ENCODE measurements around the gene LAPTM5.
A peak's percentile ranks its signal among the peaks of the same experiment; 100 is the strongest.

Gene LAPTM5

DNA sequence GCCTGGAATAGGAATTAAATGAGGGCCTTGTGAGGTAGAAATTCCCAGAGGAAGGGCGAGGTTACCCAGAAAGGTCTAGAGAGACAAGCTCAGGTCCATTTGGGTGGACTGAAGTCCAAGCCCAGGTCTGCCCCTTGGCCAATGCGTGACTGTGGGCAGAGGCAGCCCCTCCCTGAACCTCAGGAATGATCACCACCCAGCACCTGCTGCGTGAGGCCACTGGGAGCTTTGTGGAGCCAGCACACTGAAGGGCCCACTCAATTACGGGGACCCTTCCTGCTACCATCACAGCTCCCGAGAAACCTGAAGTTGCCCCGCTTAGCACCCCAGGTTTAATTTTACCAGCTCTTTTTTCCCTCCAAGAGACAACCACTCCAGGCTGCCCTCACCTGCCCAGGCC is 27.7 kb downstream of the LAPTM5 start:
- Histone ChIP-seq H3K9ac (ENCODE audit: low read length) (no peak overlapping the region), H3K27me3 (replicated peaks; ENCODE audit: control insufficient read depth, insufficient read depth, low read length) (no peaks in the 10 kb centered on the region), H3K36me3 (ENCODE audit: control insufficient read depth, insufficient read depth, low read length, severe bottlenecking) (no peaks in the 10 kb centered on the region), H3K9me3 (ENCODE audit: control insufficient read depth, low read length) (no peaks in the 10 kb centered on the region), H3K4me1 (ENCODE audit: control insufficient read depth, insufficient read depth, low read length) (no peaks in the 10 kb centered on the region), H3K4me3 (ENCODE audit: low read length) (no peak overlapping the region)
- DNase-seq (ENCODE audit: low read depth): no peak

DNA sequence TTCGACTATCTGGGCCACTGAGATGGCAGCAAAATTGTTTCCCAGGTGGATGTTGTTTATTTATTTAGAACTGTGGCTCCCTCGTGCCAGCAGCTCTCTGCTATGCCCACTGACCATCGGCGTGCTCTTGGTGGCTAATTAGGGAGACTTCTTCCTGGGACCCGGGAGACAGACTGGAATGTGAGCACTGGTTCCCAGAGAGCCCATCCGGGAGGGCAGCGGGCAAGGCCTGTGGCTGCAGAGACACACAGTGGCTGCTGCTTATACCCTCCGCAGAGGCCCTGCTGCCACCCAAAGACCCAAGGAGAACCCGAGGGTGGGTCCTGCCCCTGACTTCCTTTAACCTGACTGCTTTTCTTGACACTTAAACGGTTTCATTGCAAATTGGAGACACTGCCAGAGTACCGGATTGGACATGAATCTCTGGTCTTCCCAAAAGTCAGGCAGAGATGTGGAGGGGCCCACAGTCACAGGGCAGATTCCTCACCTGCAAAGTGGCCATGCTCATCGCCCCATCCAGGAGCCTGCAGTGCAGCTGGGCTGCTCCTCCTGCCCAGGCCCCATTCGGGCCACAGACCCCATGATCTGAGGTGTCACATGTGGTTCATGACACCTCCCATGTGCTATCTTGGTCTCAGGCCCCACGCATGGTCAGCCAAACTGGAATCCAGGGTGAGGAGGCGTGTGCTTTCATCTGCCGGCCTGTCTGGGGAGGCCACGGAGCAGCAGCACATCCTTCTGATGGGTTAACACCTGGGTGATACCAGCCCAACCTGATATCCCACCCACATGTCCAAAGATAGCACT is 28.5 kb downstream of the LAPTM5 start:
- H3K27me3 ChIP-seq (replicated peaks; ENCODE audit: control insufficient read depth, insufficient read depth, low read length): no peaks in the 10 kb centered on the region
- no peaks in the 10 kb centered on the region for H3K36me3 ChIP-seq (ENCODE audit: control insufficient read depth, insufficient read depth, low read length, severe bottlenecking)
- H3K9me3 ChIP-seq (ENCODE audit: control insufficient read depth, low read length): no peaks in the 10 kb centered on the region
- H3K4me1 ChIP-seq (ENCODE audit: control insufficient read depth, insufficient read depth, low read length): no peaks in the 10 kb centered on the region
- DNase-seq (ENCODE audit: low read depth): no peak
- H3K4me3 ChIP-seq (ENCODE audit: low read length): no peak overlapping the region
- no peak overlapping the region for H3K9ac ChIP-seq (ENCODE audit: low read length)

DNA sequence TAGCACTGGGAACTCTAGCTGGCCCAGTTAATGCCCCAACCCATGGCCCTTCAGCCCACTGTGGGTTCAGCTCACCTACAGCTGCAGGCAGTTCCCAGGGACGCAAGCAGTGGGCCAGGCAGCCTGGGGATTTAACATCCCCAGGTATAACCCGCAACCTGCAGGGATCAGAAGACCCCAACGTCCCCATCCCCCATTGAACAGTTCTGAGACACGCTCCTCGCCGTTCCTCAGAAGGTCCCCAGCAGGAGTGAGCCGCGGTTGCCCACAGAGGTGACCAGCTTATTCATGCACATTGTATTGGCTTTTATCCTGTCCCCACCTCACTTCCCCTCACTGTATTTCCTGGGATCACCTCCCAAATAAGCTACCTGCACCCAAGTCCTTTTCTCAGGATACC is 29.2 kb downstream of the LAPTM5 start:
- Histone ChIP-seq H3K9ac (ENCODE audit: low read length) (no peak overlapping the region), H3K9me3 (ENCODE audit: control insufficient read depth, low read length) (no peaks in the 10 kb centered on the region), H3K36me3 (ENCODE audit: control insufficient read depth, insufficient read depth, low read length, severe bottlenecking) (no peaks in the 10 kb centered on the region), H3K27me3 (replicated peaks; ENCODE audit: control insufficient read depth, insufficient read depth, low read length) (no peaks in the 10 kb centered on the region), H3K4me1 (ENCODE audit: control insufficient read depth, insufficient read depth, low read length) (no peaks in the 10 kb centered on the region), H3K4me3 (ENCODE audit: low read length) (no peak overlapping the region)
- no peak for DNase-seq (ENCODE audit: low read depth)

DNA sequence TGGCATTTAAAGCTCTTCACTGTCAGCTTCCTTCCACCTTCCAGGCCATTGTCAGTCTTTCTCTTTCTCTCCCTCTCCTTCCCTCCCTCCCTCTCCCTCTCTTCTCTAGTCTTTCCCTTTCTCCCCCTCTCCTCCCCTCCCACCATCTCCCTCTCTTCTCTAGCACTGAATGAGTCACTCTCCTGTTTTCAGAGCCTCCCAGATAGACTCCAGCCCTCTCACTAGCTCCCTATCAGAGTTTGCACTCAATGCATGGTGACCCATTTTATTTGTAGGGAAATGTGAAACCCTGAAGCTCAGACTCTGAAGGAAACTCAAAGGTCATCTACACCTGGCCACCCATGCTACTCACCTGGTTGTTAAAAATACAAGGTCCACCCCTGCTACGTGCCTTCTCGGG is 29.8 kb downstream of the LAPTM5 start:
- peak; percentile 61 for DNase-seq (ENCODE audit: low read depth)
- Histone ChIP-seq H3K4me3 (ENCODE audit: low read length) (no peak overlapping the region), H3K27me3 (replicated peaks; ENCODE audit: control insufficient read depth, insufficient read depth, low read length) (no peaks in the 10 kb centered on the region), H3K9ac (ENCODE audit: low read length) (no peak overlapping the region), H3K36me3 (ENCODE audit: control insufficient read depth, insufficient read depth, low read length, severe bottlenecking) (no peaks in the 10 kb centered on the region), H3K4me1 (ENCODE audit: control insufficient read depth, insufficient read depth, low read length) (no peaks in the 10 kb centered on the region), H3K9me3 (ENCODE audit: control insufficient read depth, low read length) (no peaks in the 10 kb centered on the region)

DNA sequence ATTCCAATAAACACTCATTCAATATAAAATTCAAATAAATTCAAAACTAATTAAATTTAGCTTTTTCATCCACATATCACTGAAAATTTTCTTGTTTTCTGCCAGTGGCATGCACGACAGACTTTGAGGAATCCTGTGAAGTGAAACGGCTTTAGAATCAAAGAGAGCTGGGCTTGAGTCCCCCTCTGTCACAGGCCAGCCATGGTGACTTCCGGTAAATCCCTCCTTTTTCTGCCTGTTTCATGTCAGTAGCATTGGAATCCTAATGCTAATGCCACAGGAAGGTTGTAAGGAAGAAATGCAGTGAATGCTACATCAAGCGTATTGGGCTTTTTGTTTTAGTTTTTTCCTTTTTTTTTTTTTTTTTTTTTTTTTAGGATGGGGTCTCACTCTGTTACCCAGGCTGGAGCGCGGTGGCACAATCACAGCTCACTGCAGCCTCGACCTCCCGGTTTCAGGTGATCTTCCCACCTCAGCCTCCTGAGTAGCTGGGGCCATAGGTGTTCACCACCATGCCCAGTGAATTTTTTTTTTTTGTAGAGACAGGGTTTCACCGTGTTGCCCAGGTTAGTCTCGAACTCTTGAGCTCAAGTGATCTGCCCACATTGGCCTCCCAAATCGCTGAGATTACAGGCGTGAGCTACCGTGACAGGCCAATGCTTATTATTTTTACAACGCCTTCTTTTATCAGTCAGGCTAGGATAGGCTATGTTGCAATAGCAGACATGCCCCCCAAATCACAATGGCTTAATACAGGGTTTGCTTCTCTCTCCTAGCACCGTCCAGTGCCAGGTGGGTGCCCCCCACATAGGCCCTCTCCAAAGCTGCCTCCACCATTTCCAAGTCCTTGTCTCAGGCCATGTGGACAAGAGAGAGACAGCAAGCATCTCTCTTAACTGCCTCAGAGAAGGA is 30.5 kb downstream of the LAPTM5 start:
- Histone ChIP-seq H3K27me3 (replicated peaks; ENCODE audit: control insufficient read depth, insufficient read depth, low read length) (no peaks in the 10 kb centered on the region), H3K4me3 (ENCODE audit: low read length) (no peak overlapping the region), H3K9me3 (ENCODE audit: control insufficient read depth, low read length) (no peaks in the 10 kb centered on the region), H3K4me1 (ENCODE audit: control insufficient read depth, insufficient read depth, low read length) (no peaks in the 10 kb centered on the region), H3K9ac (ENCODE audit: low read length) (no peak overlapping the region), H3K36me3 (ENCODE audit: control insufficient read depth, insufficient read depth, low read length, severe bottlenecking) (no peaks in the 10 kb centered on the region)
- no peak for DNase-seq (ENCODE audit: low read depth)

DNA sequence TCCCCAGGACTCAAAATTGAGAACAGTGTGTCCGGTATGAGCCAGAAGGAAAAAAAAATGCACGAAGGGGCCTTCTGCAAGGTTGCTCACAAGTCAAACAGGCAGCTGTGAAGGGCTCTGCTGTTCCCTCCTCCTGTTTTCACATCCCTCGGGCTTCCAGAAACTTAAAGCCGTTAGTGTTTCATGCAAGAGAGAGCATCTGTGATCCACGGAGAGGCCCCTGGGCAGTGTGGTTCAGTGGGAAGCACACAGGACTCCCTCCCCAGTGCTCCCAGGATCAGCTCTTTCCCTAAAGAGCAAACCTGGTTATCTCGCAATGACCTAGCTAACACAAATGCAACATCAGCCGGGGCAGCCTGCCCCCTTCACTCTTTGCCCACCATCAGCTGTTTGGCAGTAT is 31.3 kb downstream of the LAPTM5 start:
- DNase-seq (ENCODE audit: low read depth): peak; percentile 39
- Histone ChIP-seq H3K4me1 (ENCODE audit: control insufficient read depth, insufficient read depth, low read length) (no peaks in the 10 kb centered on the region), H3K27me3 (replicated peaks; ENCODE audit: control insufficient read depth, insufficient read depth, low read length) (no peaks in the 10 kb centered on the region), H3K36me3 (ENCODE audit: control insufficient read depth, insufficient read depth, low read length, severe bottlenecking) (no peaks in the 10 kb centered on the region), H3K4me3 (ENCODE audit: low read length) (no peak overlapping the region), H3K9me3 (ENCODE audit: control insufficient read depth, low read length) (no peaks in the 10 kb centered on the region), H3K9ac (ENCODE audit: low read length) (no peak overlapping the region)

DNA sequence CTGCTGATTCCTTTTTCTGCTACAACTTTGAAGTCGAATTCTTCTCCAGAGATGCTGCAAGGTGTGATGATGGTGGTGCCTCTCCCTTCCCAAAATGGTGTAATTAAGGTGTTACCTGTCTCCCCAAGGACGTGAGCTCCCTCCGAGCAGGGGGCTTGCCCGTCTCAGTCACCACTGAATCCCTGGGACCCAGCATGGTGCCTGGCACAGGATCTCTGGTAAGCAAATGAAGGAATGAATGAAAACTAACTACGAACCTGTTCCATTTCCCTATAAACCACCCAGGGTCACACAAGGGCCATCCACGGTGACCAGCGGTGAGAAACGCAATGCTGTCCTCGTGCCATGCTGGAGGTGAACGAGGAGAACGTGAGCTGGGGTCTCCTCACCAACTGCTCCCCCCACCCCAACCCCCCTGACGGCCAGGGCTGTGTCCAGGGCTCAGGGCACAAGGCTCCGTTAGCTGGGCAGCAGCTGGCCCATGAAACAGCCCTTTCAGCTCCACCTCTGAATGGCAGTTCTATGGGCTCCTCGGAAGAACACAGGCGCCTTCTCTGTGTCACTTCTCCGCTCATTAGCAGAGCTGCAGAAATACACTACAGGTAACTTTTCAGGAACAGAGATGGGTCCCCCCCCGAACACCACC is 32.0 kb downstream of the LAPTM5 start:
- no peak overlapping the region for H3K9ac ChIP-seq (ENCODE audit: low read length)
- DNase-seq (ENCODE audit: low read depth): no peak
- H3K27me3 ChIP-seq (replicated peaks; ENCODE audit: control insufficient read depth, insufficient read depth, low read length): no peaks in the 10 kb centered on the region
- no peaks in the 10 kb centered on the region for H3K4me1 ChIP-seq (ENCODE audit: control insufficient read depth, insufficient read depth, low read length)
- no peak overlapping the region for H3K4me3 ChIP-seq (ENCODE audit: low read length)
- H3K9me3 ChIP-seq (ENCODE audit: control insufficient read depth, low read length): no peaks in the 10 kb centered on the region
- no peaks in the 10 kb centered on the region for H3K36me3 ChIP-seq (ENCODE audit: control insufficient read depth, insufficient read depth, low read length, severe bottlenecking)

DNA sequence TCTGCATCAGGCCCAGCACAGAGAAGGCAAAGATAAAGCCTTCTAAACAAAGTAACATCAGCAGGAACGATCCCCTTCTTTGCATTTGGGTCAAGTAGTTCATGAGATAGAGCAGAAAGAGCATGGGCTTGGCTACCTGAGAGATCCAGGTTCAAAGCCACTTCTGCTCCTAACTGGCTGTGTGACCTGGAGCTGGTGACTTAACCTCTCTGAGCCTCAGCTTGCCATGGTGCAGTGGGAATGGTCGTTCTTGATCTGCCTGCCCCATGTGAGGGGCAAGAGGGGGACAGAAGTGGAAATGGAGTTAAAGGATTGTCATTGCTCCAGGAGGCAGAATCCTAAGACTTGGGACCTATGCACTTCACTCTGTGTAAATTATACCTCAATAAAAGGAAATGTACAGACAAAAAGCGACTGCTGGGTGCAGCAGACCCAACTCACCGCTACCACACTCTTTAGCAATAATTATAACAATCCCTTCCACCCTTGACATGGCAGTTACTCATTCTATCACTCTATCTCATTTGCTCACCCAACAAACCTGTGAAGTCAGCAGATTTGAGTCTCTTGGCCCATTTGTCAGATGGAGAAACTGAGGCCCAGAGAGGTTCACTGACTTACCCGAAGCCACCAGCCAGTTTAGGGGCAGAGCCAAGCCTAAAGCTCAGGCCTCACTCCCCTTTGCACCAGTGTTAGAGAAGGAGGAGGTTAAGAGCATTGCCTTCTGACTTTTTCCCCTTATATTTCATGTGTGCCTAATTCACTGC is 32.7 kb downstream of the LAPTM5 start:
- DNase-seq (ENCODE audit: low read depth): no peak
- Histone ChIP-seq H3K9ac (ENCODE audit: low read length) (no peak overlapping the region), H3K4me3 (ENCODE audit: low read length) (no peak overlapping the region), H3K27me3 (replicated peaks; ENCODE audit: control insufficient read depth, insufficient read depth, low read length) (no peaks in the 10 kb centered on the region), H3K9me3 (ENCODE audit: control insufficient read depth, low read length) (no peaks in the 10 kb centered on the region), H3K4me1 (ENCODE audit: control insufficient read depth, insufficient read depth, low read length) (no peaks in the 10 kb centered on the region), H3K36me3 (ENCODE audit: control insufficient read depth, insufficient read depth, low read length, severe bottlenecking) (no peaks in the 10 kb centered on the region)

DNA sequence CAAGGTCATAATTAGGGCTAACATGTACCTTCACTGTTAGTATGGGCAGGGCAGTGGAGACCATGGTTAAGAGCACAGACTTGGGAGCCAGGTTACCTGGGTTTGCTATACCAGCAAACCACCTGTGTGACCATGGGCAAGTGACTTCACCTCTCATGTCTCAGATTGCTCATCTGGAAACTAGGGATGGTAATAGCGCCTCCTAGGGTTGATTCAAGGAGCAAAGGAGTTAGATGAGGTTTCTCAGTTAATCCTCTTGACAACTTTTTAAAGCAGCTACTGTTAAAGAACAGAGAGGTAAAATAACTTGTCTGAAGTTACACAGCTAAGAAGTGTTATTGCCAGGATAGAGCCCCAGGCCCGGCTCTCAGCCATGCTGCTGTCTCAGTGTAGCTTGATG is 33.4 kb downstream of the LAPTM5 start:
- Histone ChIP-seq H3K9ac (ENCODE audit: low read length) (no peak overlapping the region), H3K27me3 (replicated peaks; ENCODE audit: control insufficient read depth, insufficient read depth, low read length) (no peaks in the 10 kb centered on the region), H3K36me3 (ENCODE audit: control insufficient read depth, insufficient read depth, low read length, severe bottlenecking) (no peaks in the 10 kb centered on the region), H3K4me3 (ENCODE audit: low read length) (no peak overlapping the region), H3K4me1 (ENCODE audit: control insufficient read depth, insufficient read depth, low read length) (peaks cover 6% of the 10 kb centered on the region), H3K9me3 (ENCODE audit: control insufficient read depth, low read length) (no peaks in the 10 kb centered on the region)
- no peak for DNase-seq (ENCODE audit: low read depth)

DNA sequence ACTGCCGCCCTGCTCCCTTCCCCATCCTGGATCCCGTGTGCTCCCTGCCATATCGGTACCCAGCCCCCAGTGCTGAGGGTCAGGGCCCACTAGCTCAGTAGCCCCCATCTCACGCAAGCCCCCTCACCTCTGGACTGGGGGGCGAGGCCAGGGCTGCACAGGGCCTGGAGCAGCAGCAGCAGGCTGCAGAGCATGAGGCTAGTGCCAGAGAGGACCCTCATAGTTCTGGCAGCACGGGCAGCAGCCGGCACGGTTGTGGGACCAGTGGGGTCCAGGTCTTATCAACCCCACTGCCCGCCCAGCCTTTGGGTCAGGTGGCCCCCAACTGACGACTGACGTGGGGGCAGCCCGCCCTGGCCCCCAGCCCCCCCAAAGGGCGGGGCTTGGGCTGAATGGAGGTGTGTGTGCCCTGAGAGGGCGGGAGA is 34.2 kb downstream of the LAPTM5 start, which contains the start of gene MATN1:
MATN1 (minus strand) TSS at position 255 of the 425 bp plus-strand sequence; CDS start at position 221, 34 bp downstream.
- no peaks in the 10 kb centered on the region for H3K27me3 ChIP-seq (replicated peaks; ENCODE audit: control insufficient read depth, insufficient read depth, low read length)

More for the DNA sequence above, 34.2 kb downstream of the LAPTM5 start, which contains the start of gene MATN1:
- Histone ChIP-seq H3K4me1 (ENCODE audit: control insufficient read depth, insufficient read depth, low read length) (peaks cover 11% of the 10 kb centered on the region), H3K36me3 (ENCODE audit: control insufficient read depth, insufficient read depth, low read length, severe bottlenecking) (no peaks in the 10 kb centered on the region), H3K9ac (ENCODE audit: low read length) (no peak within 1 kb of the TSS), H3K4me3 (ENCODE audit: low read length) (no peak within 1 kb of the TSS), H3K9me3 (ENCODE audit: control insufficient read depth, low read length) (no peaks in the 10 kb centered on the region)
- no peak for DNase-seq (ENCODE audit: low read depth)

Data from adipocyte (in vitro differentiated cells).